Measurements from ENCODE around the gene NPIPB8.

DNA sequence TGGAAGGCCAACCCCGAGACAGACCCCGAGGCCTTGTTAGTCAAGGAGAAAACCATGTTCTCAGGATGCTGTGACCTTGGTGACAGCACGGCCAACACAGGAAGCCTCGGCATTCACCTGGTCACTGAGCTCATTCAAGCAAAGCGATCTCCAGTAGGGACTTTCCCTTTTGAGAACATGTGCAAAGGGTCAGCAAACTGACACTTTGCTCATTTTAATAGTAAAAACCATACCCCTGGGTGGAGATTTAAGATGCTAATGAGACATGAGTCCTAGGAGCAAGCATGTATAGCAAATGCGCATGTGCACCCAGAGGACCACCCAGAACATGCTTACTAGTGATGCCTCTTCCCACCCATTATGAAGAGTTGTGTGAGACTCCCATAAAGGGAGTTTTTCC is 35.3 kb upstream of the NPIPB8 start:
- TF ChIP-seq, protein P1, sequence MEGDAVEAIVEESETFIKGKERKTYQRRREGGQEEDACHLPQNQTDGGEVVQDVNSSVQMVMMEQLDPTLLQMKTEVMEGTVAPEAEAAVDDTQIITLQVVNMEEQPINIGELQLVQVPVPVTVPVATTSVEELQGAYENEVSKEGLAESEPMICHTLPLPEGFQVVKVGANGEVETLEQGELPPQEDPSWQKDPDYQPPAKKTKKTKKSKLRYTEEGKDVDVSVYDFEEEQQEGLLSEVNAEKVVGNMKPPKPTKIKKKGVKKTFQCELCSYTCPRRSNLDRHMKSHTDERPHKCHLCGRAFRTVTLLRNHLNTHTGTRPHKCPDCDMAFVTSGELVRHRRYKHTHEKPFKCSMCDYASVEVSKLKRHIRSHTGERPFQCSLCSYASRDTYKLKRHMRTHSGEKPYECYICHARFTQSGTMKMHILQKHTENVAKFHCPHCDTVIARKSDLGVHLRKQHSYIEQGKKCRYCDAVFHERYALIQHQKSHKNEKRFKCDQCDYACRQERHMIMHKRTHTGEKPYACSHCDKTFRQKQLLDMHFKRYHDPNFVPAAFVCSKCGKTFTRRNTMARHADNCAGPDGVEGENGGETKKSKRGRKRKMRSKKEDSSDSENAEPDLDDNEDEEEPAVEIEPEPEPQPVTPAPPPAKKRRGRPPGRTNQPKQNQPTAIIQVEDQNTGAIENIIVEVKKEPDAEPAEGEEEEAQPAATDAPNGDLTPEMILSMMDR (conservative IDR thresholded peaks at IDR 0.05; ENCODE audit: low read depth, low read length) = no peak
- TF ChIP-seq EZH2 (IDR thresholded peaks at IDR 0.05; ENCODE audit: low read length, unreplicated experiment) (no peak), EZH2phosphoT487 (IDR thresholded peaks at IDR 0.05; ENCODE audit: borderline replicate concordance, low read length) (no peak)

All from PC-3 (cell line).